Activated CD4-positive, alpha-beta T cell treated with anti-CD3 and anti-CD28 coated beads, Interleukin-2, amount 50 U/mL, for 4 hours (primary cell): ENCODE data around the gene SLC31A1.
"Not testable (repeated sequence)": the region's sequence is repeated elsewhere in the genome, so short reads cannot be mapped to it uniquely, and the experiment has no call there.

Source experiments
- DNase-seq, 2 experiments: peaks; one replicate each; pipeline ENCODE4 v3.0.0-alpha.2; 2020

Gene SLC31A1

DNA sequence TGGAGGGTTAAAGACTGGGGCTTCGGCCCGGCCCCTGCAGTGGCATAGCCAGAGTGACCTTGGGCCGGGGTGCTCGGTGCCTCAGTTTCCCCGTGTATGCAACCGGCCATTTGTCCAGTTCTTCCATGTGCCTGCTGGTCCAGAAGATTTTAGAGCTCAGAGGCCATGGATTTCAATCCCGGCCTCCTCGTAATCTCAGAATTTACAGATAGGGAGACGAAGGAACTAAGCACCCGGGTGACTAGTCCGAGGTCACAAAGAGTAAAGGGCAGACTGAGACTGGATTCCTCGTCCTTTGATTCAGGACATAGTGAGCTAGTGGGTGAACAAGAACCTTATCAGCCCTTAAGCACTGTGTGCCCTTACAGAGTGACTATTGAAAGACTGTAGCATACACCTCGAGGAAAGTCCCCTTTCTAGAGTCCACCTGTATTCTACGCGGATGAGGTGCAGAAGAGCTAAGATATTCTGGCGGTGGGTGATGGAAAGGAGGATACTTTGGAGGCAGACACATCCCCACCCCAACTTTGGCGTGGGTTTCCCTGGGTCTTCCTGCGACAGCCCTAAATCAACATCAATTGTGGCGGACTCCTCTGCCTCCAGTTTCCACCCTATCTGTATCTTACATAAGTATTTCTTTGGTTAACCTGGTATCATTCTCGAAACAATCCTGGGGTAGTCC is 597 bp downstream of the SLC31A1 start:
- no peak for DNase-seq

DNA sequence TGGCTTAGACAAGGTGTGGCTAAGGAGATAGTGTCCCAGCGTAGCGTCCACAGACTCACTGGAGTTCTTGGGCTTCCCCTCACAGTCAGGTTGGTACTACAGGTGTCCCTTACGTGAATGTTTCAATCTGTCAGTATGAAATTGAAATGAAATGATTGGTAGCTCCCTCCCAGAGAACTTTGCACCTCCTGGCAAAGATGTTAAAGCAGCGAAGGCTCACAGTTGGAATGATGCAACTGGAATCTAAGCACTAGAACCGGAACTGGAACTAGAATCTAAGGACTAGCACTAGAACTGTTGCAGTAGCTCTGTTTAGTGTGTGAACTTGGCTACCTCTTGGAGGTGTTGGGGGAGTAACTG is 1.1 kb downstream of the SLC31A1 start:
- DNase-seq = no peak

DNA sequence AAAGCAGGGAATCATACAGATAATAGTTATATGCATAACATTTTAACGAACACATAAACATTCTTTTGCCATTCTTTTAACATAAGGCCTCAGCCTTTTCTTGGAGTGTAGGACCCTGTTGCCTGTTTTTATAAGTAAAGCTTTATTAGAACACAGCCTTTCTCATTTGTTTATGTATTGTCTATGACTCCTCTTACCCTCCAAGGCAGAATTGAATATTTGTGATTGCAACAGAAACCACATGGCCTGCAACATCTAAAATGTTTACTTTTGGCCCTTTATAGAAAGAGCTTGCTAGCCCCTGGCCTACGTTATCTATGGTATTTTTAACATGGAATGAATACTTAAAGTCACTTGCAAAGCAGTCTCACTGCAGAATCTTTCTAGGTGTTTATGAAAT is 2.6 kb downstream of the SLC31A1 start:
- DNase-seq = no peak

DNA sequence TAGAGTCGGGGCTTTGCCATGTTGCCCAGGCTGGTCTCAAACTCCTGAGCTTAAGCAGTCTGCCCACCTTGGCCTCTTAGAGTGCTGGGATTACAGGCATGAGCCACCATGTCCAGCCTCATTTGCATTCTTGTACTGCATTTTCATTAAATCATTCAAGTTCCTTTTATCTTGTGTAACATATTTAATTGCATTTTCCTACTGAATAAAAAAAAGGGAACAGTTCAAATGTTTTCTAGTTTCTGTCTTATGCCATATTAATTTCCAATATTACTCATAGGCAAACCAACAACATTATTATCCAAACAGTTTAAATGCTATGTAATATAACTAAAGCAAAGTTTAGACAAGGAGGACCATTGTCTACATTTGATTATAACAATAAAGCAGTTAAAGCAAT is 6.1 kb downstream of the SLC31A1 start:
- no peak for DNase-seq

DNA sequence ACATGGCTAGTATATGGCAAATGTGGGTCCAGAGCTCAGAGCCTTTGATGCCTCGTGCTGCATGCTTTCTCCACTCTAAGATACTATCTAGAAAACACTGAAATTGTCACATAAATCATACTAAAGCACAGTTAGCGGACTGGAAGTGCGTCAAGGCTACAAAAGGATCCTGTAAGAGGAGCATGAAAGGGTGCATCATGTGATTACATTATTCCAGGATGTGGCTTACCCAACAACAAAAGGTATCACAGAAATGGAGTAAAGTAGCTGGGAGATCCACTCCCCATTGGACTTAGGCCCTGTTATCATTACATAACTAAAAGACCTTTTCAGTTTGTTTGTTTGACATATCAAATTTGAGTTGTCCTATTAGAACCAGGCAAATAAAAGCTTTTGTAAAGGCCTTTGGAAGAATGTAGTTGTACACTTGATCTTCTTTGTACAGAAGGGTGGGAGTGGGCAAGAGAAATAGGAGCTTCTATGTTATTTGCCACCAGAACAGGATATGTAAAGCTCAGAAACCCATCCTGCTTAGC is 6.9 kb downstream of the SLC31A1 start:
- no peak for DNase-seq

DNA sequence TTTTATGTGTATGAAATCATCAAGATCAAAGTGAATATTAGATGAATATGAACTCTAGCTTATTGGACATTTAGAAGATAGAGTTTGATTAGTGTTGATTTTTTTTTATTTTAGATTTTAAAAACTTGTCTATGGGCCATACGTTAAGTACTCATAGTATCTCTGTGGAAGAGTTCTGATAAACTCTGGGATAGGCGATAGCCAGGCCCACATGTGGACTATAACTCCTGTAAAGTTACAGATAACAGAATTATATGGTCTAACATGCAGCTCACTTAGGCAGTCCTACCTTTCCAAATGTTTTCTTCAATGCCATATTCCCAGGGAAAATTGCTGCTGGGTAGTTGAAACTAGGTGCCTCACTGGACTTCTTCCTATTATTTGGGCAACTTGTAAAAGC is 10.4 kb downstream of the SLC31A1 start:
- no peak for DNase-seq

DNA sequence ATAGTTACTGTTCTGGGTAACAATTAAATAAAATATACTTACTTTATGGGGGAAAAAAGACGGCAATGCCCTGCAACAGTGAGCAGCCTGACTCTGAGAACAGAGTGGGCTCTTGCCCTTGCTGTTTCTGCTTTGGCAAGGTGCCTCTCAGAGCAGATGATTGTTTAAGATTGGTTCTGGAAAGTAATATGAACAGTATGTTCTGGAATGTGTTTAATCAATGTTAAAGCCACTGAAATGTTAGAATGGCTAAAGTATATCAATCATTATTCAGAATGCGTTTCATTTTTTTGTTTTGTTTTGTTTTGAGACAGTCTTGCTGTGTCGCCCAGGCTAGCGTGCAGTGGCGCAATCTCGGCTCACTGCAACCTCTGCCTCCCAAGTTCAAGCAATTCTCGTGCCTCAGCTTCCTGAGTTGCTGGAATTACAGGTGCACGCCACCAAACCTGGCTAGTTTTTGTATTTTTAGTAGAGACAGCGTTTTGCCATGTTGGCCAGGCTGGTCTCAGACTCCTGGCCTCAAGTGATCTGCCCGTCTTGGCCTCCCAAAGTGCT is 14.4 kb downstream of the SLC31A1 start:
- not testable (repeated sequence) for DNase-seq

DNA sequence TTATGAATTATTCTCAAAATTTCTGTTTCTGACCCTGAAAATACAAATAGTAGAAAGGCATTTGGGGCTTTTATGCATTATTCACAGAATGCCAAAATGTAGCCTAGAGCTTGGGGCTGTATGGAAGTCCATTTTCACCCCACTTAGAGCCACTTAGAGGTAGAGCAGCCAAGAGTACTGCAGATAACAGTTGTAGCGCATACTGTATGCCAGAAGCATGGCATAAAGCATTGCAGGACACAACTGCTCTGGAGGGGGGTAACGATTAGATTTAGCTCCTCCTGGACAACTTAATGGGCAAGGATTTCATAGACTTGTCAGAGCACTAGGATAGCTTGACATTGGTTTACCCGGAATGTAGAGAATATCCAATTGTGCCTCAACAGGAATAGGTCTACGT is 15.7 kb downstream of the SLC31A1 start:
- no peak for DNase-seq

DNA sequence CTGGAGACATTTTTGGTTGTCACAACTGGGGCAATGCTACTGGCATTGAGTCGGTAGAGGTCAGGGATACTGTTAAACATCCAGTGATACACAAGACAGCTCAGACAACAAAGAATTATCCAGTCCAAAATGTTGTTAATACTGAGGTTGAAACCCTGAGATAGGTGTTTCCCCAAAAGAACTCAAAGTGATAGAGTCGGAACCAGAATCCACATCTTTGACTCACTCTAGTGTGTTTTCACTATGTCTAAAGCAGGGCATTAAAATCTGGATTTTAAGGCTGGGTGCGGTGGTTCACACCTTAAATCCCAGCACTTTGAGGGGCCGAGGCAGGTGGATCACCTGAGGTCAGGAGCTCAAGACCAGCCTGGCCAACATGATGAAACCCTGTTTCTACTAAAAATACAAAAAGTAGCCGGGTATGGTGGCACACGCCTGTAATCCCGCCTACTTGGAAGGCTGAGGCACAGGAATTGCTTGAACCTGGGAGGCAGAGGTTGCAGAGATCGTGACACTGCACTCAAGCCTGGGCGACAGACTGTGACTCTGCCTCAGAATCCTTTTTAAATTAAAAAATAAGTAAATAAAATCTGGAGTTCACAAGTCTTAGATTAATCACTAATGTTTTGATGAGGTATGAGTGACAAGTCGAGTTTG is 17.0 kb downstream of the SLC31A1 start:
- DNase-seq = no peak

DNA sequence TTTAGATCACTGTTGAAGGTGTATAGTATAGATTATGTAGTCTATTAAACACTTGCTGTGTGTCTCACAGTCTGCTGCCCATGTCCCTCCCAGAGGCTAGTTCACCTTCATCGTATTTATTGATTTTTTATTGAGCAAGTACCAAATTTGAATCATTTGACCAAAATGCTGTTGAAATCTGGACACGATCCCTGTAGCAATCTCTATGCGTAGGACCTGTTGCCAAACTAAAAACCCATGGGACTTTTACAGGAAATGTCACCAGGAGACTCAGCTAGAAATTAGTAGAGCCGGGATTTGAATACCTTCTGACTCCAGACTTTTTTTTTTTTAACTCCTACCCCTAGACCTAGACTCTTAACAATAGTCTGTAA is 17.5 kb downstream of the SLC31A1 start:
- no peak for DNase-seq

DNA sequence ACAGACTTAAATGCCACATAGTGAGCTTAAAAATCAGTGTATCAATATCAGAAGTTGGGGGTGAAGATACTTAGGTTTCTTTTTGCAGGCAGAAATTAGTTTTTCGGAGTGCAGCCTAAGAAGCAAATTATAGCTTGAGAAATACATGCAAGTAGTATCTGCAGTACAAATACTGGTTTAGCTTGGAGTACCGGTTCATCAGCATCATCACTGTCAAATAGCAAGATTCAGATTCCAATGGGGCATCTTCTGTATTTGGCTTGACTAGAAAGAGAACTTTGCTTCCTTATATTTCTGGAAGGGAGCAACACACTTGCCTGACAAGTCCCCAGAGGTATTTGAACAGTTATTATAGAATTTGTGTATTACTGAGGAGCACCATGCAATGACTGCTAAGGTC is 19.8 kb downstream of the SLC31A1 start:
- DNase-seq = no peak

DNA sequence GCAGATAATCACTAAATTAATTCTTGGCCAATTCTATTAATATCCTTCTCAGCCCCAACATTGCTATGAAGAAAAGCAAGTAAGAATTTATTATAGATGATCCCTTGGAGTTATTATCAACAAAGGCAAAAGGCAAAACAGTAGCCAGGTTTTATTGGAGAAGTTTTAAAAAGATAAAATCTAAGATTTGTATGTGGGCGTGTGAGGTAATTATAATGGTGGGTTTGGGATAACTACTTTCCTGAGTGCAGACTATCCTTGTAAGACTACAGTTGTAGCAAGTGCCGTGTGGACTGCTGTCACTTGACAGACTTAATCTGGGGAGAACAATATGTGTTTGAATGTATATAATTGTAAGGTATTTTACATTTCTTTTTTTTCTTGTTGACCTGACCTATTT is 23.2 kb downstream of the SLC31A1 start:
- DNase-seq = no peak

DNA sequence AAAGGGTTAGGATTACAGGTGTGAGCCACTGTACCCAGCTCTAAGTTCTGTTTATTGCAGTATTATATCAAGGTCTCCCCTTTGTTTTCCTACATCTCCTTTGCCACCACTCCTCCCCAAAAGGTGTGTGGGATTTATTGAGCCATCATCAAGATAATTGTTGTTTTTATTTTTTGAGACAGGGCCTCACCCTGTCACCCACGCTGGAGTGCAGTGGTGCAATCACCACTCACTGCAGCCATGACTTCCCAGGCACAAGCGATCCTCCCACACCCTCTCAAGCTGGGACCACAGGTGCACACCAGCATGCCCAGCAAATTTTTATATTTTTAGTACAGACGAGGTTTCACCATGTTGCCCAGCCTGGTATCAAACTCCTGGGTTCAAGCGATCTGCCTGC is 24.6 kb downstream of the SLC31A1 start:
- DNase-seq = no peak

DNA sequence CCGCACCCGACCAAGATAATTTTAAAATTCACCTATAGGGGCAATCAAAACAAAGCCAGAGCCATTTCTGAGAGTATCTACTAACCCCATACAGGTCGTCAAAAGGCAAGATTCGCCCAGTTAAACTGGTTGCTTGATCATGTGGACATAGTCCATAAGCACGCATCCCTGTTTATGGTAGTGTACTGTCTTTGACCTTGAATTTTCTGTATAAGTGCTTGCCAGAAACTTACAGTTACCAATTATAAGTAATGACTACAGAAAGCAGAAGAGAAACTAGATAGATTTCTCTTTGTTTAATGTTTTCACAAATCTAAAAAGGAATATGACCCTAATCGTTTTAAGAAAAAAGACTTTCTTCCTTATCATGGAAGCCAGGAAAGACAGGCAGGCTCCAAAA is 25.6 kb downstream of the SLC31A1 start:
- no peak for DNase-seq

DNA sequence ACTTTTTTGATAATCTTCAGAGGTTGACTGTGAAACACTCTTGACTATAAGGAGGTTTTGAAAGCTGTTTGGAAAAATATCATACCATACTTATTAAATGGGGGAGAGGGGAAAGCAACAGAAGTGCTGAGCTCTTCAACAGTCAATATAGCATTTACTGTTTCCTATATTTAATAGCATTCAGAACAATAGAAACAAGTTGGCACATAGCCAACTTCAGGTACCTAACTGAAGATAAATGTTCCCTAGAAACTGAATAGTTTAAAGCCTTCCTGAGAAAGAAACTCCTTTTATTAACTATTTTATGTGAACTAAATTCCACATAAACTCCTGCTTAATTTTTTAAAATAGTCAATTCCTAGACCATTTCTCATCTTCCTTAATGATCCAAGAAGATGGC is 26.3 kb downstream of the SLC31A1 start:
- no peak for DNase-seq

DNA sequence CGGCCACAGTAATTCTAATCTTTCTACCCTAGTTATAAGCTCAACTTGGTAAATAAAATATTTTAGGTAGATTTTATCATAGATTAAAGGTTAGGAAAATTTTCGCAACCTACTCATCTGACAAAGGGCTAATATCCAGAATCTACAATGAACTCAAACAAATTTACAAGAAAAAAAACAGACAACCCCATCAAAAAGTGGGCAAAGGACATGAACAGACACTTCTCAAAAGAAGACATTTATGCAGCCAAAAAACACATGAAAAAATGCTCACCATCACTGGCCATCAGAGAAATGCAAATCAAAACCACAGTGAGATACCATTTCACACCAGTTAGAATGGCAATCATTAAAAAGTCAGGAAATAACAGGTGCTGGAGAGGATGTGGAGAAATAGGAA is 28.3 kb downstream of the SLC31A1 start:
- DNase-seq = not testable (repeated sequence)

DNA sequence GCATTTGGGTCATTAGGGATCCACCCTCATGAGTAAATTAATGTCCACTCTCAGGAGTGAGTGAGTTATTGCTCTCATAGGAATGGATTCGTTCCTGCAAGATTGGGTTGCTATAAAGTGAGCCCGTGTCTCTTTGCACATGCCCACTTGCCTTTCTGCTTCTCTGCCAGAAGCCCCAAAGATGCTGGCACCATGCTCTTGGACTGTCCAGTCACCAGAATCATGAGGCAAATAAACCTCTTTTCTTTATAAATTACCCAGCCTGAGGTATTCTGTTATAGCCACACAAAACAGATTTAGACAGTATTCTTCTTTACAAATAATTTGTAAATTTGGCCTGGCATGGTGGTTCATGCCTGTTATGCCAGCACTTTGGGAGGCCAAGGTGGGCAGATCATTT is 29.5 kb downstream of the SLC31A1 start:
- DNase-seq = no peak

DNA sequence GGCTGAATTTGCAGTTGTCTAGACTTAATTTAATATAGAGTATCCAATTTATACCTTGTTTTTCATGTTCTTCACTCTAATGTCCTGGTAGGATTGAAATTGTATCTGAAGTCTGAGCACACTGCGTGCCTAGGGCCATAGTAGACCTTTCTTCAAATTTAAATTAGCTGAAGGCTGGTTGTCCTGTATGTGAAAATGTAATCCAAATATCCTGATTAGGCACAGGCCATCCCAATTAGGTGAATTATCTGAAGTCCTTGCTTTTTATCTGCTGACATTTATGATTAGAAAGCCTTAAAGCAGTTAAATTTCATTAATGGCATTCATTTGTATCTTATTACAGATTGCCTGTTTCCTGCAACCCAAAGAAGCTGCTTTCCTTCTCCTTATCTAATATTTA is 33.6 kb downstream of the SLC31A1 start:
- DNase-seq = no peak

DNA sequence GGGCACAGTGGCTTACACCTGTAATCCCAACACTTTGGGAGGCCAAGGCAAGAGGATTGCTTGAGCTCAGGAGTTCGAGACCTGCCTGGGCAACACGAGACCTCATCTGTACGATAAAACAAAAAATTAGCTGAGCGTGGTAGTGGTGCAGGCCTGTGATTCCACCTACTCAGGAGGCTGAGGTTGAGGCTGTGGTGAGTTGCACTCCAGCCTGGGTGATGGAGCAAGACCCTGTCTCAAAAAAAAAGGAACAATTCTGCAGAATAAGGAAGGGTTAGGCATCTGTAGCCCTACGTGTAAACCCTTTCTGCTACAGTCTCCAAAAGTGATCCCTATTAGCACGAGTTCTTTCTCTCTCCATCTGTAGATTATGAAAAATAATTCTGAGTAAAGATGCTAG is 34.1 kb downstream of the SLC31A1 start:
- no peak for DNase-seq

DNA sequence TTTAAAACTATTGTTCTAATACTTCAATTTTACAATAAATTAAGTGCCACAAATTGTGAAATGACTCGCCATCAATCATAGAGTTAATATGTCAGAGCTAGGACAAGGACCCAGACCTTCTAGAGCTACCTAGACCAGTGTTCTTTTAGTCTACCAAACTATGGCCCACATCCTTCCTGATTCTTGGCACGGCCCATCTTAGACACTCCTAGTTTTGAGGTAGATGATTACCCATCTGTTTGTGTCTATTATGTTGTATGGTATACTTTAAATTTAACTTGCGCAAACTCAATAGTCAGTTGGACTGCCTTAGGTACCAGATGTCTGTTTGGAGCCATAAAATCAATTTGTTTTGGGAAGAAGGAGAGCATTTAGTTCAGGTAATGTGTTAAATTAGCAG is 36.5 kb downstream of the SLC31A1 start:
- DNase-seq = no peak

DNA sequence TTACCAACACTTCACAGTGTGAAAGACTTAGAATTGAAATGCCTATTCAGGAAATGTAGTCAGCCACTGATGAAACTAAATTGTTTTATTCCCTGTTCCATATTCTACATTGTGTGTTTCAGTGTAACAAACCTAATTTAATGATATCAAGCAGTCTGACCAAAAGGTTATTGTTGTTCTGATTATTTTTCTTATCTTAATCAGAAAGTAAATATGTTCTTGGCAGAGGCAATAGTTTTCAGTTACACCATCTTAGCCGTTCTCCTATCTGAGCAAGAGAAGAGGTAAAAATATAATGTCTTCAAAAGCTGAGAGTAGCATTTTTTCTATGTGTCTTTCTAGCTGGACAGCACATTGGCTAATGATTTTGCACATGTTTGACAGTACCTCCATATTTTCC is 36.9 kb downstream of the SLC31A1 start:
- DNase-seq = no peak

DNA sequence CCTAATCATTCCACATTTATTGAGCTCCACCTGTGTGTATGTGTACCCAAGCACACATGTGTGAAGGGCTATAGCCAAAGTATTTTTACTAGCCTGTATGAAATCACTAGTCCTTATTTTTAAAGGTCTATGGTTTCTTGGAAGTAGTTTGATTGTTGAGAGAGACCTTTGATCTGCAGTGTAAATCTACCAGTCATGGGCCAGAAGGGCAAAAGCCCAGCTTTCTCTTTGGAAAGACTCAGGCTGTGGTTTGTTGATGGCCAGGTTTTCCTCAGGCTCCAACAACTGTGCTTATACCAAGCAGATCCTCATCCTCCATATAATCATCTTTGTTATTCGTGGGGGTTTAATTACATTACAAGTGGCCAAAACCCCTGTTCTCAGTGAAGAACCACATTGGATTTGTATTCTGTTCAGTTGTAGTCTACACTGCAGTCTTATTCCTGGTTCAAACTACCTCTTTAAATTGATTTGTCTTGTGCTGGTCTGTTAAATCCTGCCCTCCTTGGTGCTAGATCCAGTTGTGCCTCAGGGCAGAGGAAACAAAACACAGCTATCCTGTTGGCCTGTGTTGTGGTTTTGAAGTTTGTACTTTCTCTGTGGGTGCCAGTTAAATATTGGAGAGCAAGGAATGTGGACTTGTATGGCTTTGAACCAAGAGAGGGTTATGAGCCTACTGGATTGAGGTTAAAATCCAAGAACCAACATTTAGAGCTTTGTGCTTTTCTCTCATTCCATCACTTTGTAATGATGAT is 40.8 kb downstream of the SLC31A1 start:
- no peak for DNase-seq

DNA sequence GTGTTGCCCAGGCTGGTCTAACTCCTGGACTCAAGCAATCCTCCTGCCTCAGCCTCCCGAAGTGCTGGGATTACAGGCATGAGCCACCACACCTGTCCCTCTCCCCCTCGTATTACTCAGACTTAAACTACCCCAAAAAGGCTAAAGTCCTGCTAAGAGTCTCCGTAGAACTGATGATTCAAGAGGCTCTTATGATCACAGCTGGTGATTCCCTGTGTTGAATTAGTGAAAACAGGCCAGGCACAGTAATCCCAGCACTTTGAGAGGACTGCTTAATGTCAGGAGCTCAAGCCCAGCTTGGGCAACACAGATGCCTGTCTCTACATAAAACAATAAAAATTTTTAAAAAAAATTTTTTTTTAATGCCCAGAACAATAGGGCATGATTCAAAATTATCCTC is 44.8 kb downstream of the SLC31A1 start:
- no peak for DNase-seq
